ENCODE data around the gene SLC2A9.

DNA sequence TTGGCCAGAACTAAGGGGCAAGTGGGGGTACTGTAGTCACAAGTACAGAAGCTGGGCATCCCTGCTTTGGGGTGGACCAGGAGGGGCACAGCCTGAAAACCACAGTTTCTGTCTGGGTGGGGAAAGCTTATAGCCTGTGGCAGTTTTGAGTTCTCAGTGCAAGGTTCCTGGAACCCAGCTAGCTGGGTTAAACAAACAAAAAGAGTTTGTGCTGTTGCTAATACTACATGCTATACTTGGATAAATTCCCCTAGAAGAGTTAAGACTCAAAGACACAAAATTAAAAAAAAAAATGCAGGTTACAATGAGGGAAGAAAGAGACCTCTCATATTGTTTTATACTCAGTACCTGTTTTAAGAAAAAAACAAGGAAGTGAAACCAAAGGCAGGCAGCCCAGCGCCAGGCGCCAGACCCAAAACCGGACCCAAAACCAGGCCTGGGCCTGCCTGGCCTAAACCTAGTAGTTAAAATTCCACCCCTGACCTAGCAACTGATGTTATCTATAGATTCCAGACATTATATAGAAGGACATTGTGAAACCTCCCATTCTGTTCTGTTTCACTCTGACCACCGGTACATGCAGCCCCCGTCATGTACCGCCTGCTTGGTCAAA lies 50.8 kb downstream of the SLC2A9 start:
- TF ChIP-seq, protein P1, sequence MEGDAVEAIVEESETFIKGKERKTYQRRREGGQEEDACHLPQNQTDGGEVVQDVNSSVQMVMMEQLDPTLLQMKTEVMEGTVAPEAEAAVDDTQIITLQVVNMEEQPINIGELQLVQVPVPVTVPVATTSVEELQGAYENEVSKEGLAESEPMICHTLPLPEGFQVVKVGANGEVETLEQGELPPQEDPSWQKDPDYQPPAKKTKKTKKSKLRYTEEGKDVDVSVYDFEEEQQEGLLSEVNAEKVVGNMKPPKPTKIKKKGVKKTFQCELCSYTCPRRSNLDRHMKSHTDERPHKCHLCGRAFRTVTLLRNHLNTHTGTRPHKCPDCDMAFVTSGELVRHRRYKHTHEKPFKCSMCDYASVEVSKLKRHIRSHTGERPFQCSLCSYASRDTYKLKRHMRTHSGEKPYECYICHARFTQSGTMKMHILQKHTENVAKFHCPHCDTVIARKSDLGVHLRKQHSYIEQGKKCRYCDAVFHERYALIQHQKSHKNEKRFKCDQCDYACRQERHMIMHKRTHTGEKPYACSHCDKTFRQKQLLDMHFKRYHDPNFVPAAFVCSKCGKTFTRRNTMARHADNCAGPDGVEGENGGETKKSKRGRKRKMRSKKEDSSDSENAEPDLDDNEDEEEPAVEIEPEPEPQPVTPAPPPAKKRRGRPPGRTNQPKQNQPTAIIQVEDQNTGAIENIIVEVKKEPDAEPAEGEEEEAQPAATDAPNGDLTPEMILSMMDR (IDR thresholded peaks at IDR 0.05) = no peak
- TF ChIP-seq POLR2A (IDR thresholded peaks at IDR 0.05) (no peak), POLR2AphosphoS5 (IDR thresholded peaks at IDR 0.05) (no peak)

Data from stomach (tissue), 4 donors.